DMS114 treated with DMSO at 0.1 percent for 48 hours (cell line): ENCODE data around the gene ANKRD55.
"Not testable (repeated sequence)": the region's sequence is repeated elsewhere in the genome, so short reads cannot be mapped to it uniquely, and the experiment has no call there.

Experiments
- DNase-seq: peaks from one replicate; lab custom pipeline; 2025; ENCODE audit not compliant: unreplicated experiment; lab: John Stamatoyannopoulos, UW

Gene ANKRD55

GRCh38 chr5:56147106-56147505 is 86.0 kb downstream of the ANKRD55 start:
- DNase-seq = no peak

GRCh38 chr5:56146674-56147073 is 86.5 kb downstream of the ANKRD55 start:
- DNase-seq = no peak

- no peak for DNase-seq
Measured at GRCh38 chr5:56145511-56145910, 87.6 kb downstream of the ANKRD55 start.

GRCh38 chr5:56145106-56145505 is 88.0 kb downstream of the ANKRD55 start:
- DNase-seq = no peak

- no peak for DNase-seq
Measured at GRCh38 chr5:56144211-56144610, 88.9 kb downstream of the ANKRD55 start.

GRCh38 chr5:56143373-56143714 is 89.8 kb downstream of the ANKRD55 start:
- DNase-seq = no peak

GRCh38 chr5:56142614-56143372 is 90.3 kb downstream of the ANKRD55 start:
- no peak for DNase-seq

GRCh38 chr5:56142233-56142613 is 90.9 kb downstream of the ANKRD55 start:
- no peak for DNase-seq

- DNase-seq = no peak
Measured at GRCh38 chr5:56140073-56140472, 93.1 kb downstream of the ANKRD55 start.

- no peak for DNase-seq
Measured at GRCh38 chr5:56130664-56131063, 102.5 kb downstream of the ANKRD55 start.

GRCh38 chr5:56129288-56129687 is 103.8 kb downstream of the ANKRD55 start:
- DNase-seq = no peak

GRCh38 chr5:56128113-56128512 is 105.0 kb downstream of the ANKRD55 start:
- no peak for DNase-seq

- DNase-seq = no peak
Measured at GRCh38 chr5:56126487-56127179, 106.5 kb downstream of the ANKRD55 start.

GRCh38 chr5:56123531-56124243 is 109.4 kb downstream of the ANKRD55 start:
- DNase-seq = no peak

GRCh38 chr5:56122360-56122985 is 110.7 kb downstream of the ANKRD55 start:
- not testable (repeated sequence) for DNase-seq

- no peak for DNase-seq
Measured at GRCh38 chr5:56119050-56119449, 114.1 kb downstream of the ANKRD55 start.

- DNase-seq = no peak
Measured at GRCh38 chr5:56116599-56117141, 116.5 kb downstream of the ANKRD55 start.

GRCh38 chr5:56115589-56115988 is 117.5 kb downstream of the ANKRD55 start:
- no peak for DNase-seq

GRCh38 chr5:56112526-56113121 is 120.5 kb downstream of the ANKRD55 start:
- no peak for DNase-seq

- DNase-seq = no peak
Measured at GRCh38 chr5:56111404-56111781, 121.7 kb downstream of the ANKRD55 start.
